Smooth muscle cell (in vitro differentiated cells): ENCODE measurements around the gene DLG2. TPM values are rescaled to one million over a fixed set of nuclear protein-coding genes. Genes with fewer than 3 reads are reported as not detected.

Experiments used
- DNase-seq: peaks from one replicate; lab custom pipeline; 2025; ENCODE audit not compliant: unreplicated experiment; lab: John Stamatoyannopoulos, UW
- H2AFZ ChIP-seq: fragments of 200-600 bp; sonication (generic); 2 replicates; pipeline ENCODE4 v1.6.0; 2016; ENCODE audit warnings: antibody characterized with exemption, low read depth, mild to moderate bottlenecking
- H3F3A ChIP-seq: fragments of 200-600 bp; sonication (generic); 2 replicates; pipeline ENCODE4 v1.6.0; 2017; ENCODE audit warnings: antibody characterized with exemption, low read depth
- H3K27ac ChIP-seq: fragments of 200-600 bp; sonication (generic); 2 replicates; pipeline ENCODE4 v1.5.1; 2016; ENCODE audit warnings: low read depth, mild to moderate bottlenecking
- H3K27me3 ChIP-seq: fragments of 200-600 bp; sonication (generic); 2 replicates; pipeline ENCODE4 v1.6.1; 2016; ENCODE audit warnings: low read depth, mild to moderate bottlenecking
- H3K36me3 ChIP-seq: fragments of 200-600 bp; sonication (generic); 2 replicates; pipeline ENCODE4 v1.5.1; 2016; ENCODE audit warnings: low read depth
- H3K4me1 ChIP-seq: fragments of 200-600 bp; sonication (generic); 2 replicates; pipeline ENCODE4 v1.5.1; 2016; ENCODE audit warnings: low read depth
- H3K4me2 ChIP-seq: fragments of 200-600 bp; sonication (generic); 2 replicates; pipeline ENCODE4 v1.6.0; 2016; ENCODE audit warnings: mild to moderate bottlenecking
- H3K4me3 ChIP-seq: fragments of 200-600 bp; sonication (generic); 2 replicates; pipeline ENCODE4 v1.5.1; 2016; ENCODE audit warnings: mild to moderate bottlenecking
- H3K79me2 ChIP-seq: fragments of 200-600 bp; sonication (generic); 2 replicates; pipeline ENCODE4 v1.6.0; 2016; ENCODE audit warnings: low read depth, mild to moderate bottlenecking
- H3K9ac ChIP-seq: fragments of 200-600 bp; sonication (generic); 2 replicates; pipeline ENCODE4 v1.6.0; 2016; ENCODE audit warnings: low read depth
- H3K9me3 ChIP-seq: fragments of 200-600 bp; sonication (generic); replicated peaks from 2 replicates; pipeline ENCODE4 v1.5.1; 2016; ENCODE audit warnings: low read depth
- H4K20me1 ChIP-seq: fragments of 200-600 bp; sonication (generic); 2 replicates; pipeline ENCODE4 v1.6.0; 2016; ENCODE audit warnings: low read depth
- CTCF ChIP-seq: fragments of 200-600 bp; sonication (generic); IDR thresholded peaks from 2 replicates; pipeline ENCODE4 v1.5.1; 2017; ENCODE audit warnings: borderline replicate concordance, mild to moderate bottlenecking, antibody characterized with exemption; ENCODE audit not compliant: insufficient read depth, poor library complexity, severe bottlenecking
- WGBS: methylation state at CpG from one replicate; pipeline ENCODE4 v1.1.7; 2016; ENCODE audit warnings: low lambda C conversion rate; 5-methylcytosine and 5-hydroxymethylcytosine counted together
- polyA plus RNA-seq: library from polyadenylated mRNA; unstranded; fragments of >200 nt; fragmentation: Nextera tagmentation; extraction: Ambion mirVana; gene quantifications from 2 replicates; pipeline ENCODE4 v1.2.1, GENCODE V29; 2016
- total RNA-seq: library from RNA; depleted of rRNA; stranded (reverse); fragments of >200 nt; gene quantifications from 2 replicates; pipeline ENCODE4 v1.2.3, GENCODE V29; 2014

The DLG2 gene
- total and polyA plus RNA-seq, 2 experiments from 2014 or later: 0.74 to 1.1 TPM

GRCh38 chr11:84947070-84947469 is 680.1 kb downstream of the DLG2 start:
- H3K4me2 ChIP-seq: no peak overlapping the region
- no peak for DNase-seq
- no peaks in the 10 kb centered on the region for H3K36me3 ChIP-seq
- H3K79me2 ChIP-seq: no peaks in the 10 kb centered on the region
- no peaks in the 10 kb centered on the region for H3K27me3 ChIP-seq
- no peak overlapping the region for H2AFZ ChIP-seq
- no peaks in the 10 kb centered on the region for H3K9me3 ChIP-seq
- peaks cover 12% of the 10 kb centered on the region for H3F3A ChIP-seq
- peaks cover 8% of the 10 kb centered on the region for H3K4me1 ChIP-seq
- no peaks in the 10 kb centered on the region for H4K20me1 ChIP-seq
- 95% methylated on average over 3 of the region's 3 CpGs for WGBS
- H3K4me3 ChIP-seq: no peak overlapping the region
- no peak overlapping the region for H3K9ac ChIP-seq
- peak overlapping the region; percentile 83 for H3K27ac ChIP-seq
- TF ChIP-seq CTCF: no peak

DNA sequence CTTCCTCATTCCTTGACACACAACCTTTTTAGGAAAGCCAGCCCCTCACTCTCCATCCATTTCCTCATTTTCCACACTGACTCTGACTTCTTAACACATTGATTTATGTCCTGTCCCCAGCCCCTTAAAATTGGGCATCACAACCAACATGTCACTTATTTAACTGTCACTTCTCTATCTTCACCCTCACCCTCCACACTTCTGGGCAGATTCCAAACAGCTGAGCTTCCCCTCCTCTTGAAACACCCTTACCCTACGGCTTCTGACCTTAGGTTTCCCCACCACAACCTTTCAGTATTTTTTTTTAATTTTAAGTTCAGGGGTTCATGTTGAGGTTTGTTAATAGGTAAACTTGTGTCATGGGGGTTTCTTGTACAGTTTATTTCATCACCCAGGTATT is 696.3 kb downstream of the DLG2 start:
- Histone ChIP-seq H3K9me3 (no peaks in the 10 kb centered on the region), H2AFZ (no peak overlapping the region), H3K4me2 (no peak overlapping the region), H3K27ac (no peak overlapping the region), H3K79me2 (no peaks in the 10 kb centered on the region), H3K36me3 (no peaks in the 10 kb centered on the region), H3K4me1 (no peaks in the 10 kb centered on the region), H3F3A (no peaks in the 10 kb centered on the region), H3K4me3 (no peak overlapping the region), H3K27me3 (no peaks in the 10 kb centered on the region), H3K9ac (no peak overlapping the region), H4K20me1 (no peaks in the 10 kb centered on the region)
- WGBS: 100% methylated on average over 1 of the region's 1 CpG
- no peak for DNase-seq
- no peak for TF ChIP-seq CTCF

- no peak overlapping the region for H3K4me3 ChIP-seq
- H3F3A ChIP-seq: no peaks in the 10 kb centered on the region
- H3K9me3 ChIP-seq: no peaks in the 10 kb centered on the region
- H3K36me3 ChIP-seq: no peaks in the 10 kb centered on the region
- no peak for DNase-seq
- H2AFZ ChIP-seq: no peak overlapping the region
- TF ChIP-seq CTCF: no peak
- no peak overlapping the region for H3K9ac ChIP-seq
- WGBS: 71% methylated on average over 2 of the region's 2 CpGs
- no peak overlapping the region for H3K4me2 ChIP-seq
- H3K79me2 ChIP-seq: no peaks in the 10 kb centered on the region
- H3K27me3 ChIP-seq: no peaks in the 10 kb centered on the region
- no peak overlapping the region for H3K27ac ChIP-seq
- no peaks in the 10 kb centered on the region for H3K4me1 ChIP-seq
- H4K20me1 ChIP-seq: no peaks in the 10 kb centered on the region
Measured at GRCh38 chr11:84929738-84930137, 697.4 kb downstream of the DLG2 start.

GRCh38 chr11:84924154-84924692 is 702.9 kb downstream of the DLG2 start:
- H3K27me3 ChIP-seq: no peaks in the 10 kb centered on the region
- H3K4me2 ChIP-seq: no peak overlapping the region
- peaks cover 20% of the 10 kb centered on the region for H3K4me1 ChIP-seq
- no peak overlapping the region for H3K4me3 ChIP-seq
- no peaks in the 10 kb centered on the region for H3F3A ChIP-seq
- no peaks in the 10 kb centered on the region for H3K36me3 ChIP-seq
- H3K9ac ChIP-seq: no peak overlapping the region
- H2AFZ ChIP-seq: no peak overlapping the region
- H3K79me2 ChIP-seq: no peaks in the 10 kb centered on the region
- no peaks in the 10 kb centered on the region for H4K20me1 ChIP-seq
- 76% methylated on average over 4 of the region's 4 CpGs for WGBS
- TF ChIP-seq CTCF: no peak
- H3K9me3 ChIP-seq: no peaks in the 10 kb centered on the region
- no peak overlapping the region for H3K27ac ChIP-seq
- DNase-seq: no peak
